Cardiac septum (tissue), 1 donor: ENCODE measurements around the gene UBD. TPM values are rescaled to one million over a fixed set of nuclear protein-coding genes. Genes with fewer than 3 reads are reported as not detected.

Experiments used
- DNase-seq: peaks from one replicate; pipeline ENCODE4 v3.0.0-alpha.2; 2020; ENCODE audit warnings: low spot score
- intact Hi-C: fragments of 100-400 bp; cut with DNase I; formaldehyde crosslinking; loops from one replicate; pipeline ENCODE4 v1.14.0; 2022
- total RNA-seq: library from RNA; stranded (reverse); fragmentation: NEBNext Ultra II Directional; extraction: Animal tissue kit (Norgen Biotek cat#: 25700); gene quantifications from one replicate; pipeline ENCODE4 v1.2.1, GENCODE V29; 2021
- donor health status: DM: no; HTN: no; CAD: no.

The UBD gene
- total RNA-seq, 1 donor from 2014 or later, result not detected

- intact Hi-C loops, result no loop called here
- DNase-seq, result no peak
Observed at GRCh38 chr6:29563435-29563965, 4.0 kb upstream of the UBD start.

DNA sequence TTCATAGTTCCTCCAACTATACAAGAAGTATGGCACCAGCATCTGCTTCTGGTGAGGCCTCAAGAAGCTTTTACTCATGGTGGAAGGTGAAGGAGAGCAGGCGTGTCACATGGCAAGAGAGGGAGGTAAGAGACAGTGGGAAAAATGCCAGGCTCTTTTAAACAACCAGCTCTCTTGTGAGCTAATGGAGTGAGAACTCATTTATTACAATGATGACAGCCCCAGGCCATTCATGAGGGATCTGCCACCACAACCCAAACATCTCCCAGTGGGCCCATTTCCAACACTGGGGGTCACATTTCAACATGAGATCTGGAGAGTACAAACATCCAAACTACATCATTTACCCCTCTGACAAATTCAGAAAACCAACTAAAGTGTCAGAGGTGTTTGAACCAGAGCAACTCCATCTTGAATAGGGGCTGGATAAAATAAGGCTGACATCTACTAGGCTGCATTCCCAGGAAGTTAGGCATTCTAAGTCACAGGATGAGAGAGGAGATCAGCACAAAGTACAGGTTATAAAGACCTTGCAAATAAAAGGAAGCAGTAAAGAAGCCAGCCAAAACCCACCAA is 2.2 kb upstream of the UBD start:
- no peak for DNase-seq
- intact Hi-C loops, result no loop called here

DNA sequence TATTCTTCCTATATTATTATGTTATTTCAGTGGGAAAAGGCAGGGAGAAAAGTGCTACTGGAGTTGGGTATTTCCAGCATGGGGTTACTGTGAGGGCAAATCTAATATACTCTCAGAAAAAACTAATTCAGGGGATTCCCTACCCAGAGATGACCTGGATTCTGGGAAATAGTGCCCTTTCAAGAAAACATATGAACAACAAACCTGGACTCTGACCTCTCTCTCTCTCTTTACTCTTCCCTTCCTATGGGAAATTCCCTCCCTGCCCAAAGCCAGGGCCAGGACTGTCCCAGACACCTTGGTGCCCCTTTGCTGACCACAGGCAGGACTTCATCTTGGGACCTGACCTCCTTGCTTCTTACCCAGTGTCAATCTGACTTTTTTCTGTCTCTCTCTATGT is 1.6 kb upstream of the UBD start:
- intact Hi-C loops, result no loop called here
- no peak for DNase-seq

DNA sequence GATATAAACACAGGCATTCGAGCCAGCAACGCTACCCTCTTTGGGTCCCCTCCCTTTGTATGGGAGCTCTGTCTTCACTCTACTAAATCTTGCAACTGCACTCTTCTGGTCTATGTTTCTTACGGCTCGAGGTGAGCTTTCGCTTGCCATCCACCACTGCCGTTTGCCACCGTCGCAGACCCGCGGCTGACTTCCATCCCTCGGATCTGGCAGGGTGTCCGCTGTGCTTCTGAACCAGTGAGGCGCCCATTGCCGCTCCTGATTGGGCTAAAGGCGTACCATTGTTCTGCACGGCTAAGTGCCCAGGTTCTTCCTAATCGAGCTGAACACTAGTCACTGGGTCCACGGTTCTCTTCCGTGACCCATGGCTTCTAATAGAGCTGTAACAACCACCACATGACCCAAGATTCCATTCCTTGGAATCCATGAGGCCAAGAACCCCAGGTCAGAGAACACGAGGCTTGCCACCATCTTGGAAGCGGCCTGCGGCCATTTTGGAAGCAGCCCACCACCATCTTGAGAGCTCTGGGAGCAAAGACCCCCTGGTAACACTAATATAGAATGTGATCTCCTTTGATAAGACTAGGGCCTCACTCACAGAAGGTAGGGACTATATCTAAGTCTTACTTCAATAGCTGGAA is 973 bp downstream of the UBD start:
- intact Hi-C loops, result no loop called here
- no peak for DNase-seq

- intact Hi-C loops, result no loop called here
- no peak for DNase-seq
Observed at GRCh38 chr6:29557320-29557719, 2.2 kb downstream of the UBD start.

GRCh38 chr6:29554764-29555163 is 4.8 kb downstream of the UBD start:
- intact Hi-C loops, result no loop called here
- no peak for DNase-seq

DNA sequence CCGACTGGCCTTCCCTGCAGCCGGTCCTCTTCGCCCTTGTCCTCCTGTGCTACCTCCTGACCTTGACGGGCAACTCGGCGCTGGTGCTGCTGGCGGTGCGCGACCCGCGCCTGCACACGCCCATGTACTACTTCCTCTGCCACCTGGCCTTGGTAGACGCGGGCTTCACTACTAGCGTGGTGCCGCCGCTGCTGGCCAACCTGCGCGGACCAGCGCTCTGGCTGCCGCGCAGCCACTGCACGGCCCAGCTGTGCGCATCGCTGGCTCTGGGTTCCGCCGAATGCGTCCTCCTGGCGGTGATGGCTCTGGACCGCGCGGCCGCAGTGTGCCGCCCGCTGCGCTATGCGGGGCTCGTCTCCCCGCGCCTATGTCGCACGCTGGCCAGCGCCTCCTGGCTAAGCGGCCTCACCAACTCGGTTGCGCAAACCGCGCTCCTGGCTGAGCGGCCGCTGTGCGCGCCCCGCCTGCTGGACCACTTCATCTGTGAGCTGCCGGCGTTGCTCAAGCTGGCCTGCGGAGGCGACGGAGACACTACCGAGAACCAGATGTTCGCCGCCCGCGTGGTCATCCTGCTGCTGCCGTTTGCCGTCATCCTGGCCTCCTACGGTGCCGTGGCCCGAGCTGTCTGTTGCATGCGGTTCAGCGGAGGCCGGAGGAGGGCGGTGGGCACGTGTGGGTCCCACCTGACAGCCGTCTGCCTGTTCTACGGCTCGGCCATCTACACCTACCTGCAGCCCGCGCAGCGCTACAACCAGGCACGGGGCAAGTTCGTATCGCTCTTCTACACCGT is 6.1 kb downstream of the UBD start:
- no peak for DNase-seq
- intact Hi-C loops, result no loop called here

- intact Hi-C loops, result no loop called here
- no peak for DNase-seq
Observed at GRCh38 chr6:29552512-29553051, 7.0 kb downstream of the UBD start.

DNA sequence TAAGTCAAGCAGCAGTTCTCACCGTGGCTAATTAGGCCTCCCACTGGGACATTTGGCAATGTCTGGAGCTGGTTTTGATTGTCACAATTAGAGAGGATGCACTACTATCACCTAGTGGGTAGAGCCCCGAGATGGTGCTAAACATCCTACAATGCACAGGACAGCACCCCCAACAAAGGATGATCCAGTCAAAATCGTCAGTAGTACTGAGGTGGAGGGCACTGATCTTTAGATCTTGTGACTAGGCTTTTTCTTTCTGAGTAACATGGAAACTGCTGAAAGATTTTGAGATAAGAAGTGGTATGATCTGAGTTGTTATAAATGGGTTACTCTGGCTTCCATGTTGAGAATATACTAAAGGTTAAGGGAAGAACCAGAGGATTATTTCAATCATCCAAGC is 12.0 kb downstream of the UBD start:
- intact Hi-C loops, result no loop called here
- DNase-seq, result no peak

DNA sequence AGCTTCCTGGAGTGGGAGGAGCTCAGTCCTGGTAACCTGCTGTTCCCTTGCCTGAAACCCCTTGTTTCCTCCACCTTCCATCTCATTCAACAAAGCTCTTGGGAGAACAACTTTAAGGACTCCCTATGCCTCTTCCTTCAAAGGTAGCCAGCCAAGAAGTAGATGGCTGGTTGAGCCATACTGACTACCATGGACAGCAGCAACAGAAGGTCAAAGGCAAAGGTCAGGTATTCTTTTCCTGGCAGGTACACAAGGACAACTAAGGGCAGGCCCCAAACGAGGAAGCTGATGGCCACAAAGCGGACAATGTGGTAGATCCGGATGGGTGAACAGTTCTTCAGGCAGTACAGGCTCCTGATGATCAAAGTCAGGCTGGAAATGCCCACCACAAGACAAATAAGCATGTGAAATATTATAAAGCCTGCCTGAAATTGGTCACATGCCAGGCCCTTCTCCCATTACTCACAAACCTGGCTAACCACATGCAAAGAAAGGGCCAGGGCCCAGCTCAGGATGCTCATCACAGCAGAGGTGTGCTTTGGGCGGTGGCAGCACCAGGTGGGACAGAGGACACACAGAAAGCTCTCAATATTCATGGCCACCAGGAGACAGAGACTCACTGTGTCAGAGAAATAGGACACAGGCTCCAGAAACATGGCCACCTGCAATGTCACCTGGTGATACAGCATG is 21.7 kb downstream of the UBD start:
- DNase-seq, result no peak
- intact Hi-C loops, result no loop called here

GRCh38 chr6:29532320-29532951 is 27.1 kb downstream of the UBD start:
- DNase-seq, result no peak
- intact Hi-C loops, result no loop called here

DNA sequence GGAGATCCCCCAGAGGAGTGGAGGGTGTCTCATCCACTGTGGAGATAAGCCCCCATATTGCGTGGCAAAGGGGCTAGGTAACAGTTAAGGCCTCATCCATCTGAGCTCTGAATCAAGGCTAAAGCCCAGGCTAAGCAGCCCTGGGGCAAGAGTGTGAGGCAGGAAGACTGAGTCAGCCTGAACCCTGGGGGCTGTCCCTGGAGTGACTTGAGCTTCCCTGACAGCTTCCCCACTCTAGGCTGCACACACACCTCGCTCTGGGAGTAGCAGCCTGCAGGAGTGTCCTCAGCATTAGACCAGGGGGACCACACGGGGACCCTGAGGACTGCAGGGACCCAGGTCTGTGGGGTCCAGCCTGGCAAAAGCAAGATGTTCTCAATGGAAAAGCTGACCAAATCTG is 27.9 kb downstream of the UBD start:
- intact Hi-C loops, result no loop called here
- no peak for DNase-seq

GRCh38 chr6:29530671-29531310 is 28.7 kb downstream of the UBD start:
- intact Hi-C loops, result no loop called here
- DNase-seq, result no peak

DNA sequence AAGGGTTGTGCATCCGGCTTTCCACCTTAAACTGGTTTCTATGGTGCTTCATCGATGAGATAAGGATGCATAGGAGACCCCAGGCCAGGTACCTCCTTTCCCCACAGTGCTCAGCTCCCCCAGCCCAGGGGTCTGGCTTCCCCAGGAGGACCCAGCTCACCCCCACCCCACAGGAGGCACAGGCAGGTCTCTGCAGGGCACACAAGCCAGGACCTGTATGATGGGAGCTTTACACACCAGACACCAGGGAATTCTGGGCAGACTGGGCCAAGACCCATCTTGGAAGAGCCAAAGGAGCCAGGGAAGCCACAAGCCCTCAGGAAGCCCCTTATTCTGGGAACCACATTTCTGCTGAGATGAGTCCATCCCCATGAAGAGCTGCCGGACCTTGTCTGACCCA is 29.6 kb downstream of the UBD start:
- intact Hi-C loops, result no loop called here
- DNase-seq, result no peak

DNA sequence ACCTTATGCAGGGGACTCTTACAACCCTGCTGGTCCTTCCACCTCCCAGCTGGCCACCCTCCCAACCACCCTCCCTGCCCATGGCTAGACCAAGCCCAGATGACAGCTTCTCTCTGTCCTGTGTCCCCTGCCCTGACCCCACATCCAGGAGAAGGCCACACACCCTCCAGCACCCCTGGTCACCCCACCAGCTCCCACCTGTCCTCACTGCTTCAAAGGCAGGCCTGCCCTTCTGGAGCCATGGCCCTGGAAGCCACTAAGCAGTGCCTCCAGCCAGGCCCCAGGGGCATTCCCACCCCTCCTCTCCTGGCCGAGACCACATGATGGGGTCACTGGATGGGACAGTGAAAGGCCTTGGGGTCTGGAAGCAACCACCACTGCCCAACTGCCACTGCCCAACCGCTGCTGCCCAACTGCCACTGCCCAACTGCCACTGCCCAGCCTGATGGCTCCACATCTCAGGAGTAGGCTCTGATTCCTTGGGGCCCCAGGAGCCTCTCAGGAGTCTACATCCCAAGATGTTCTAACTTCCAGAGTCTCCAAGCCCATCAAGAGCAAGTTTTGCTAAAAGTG is 30.5 kb downstream of the UBD start:
- intact Hi-C loops, result no loop called here
- no peak for DNase-seq

- DNase-seq, result no peak
- intact Hi-C loops, result no loop called here
Observed at GRCh38 chr6:29528300-29528931, 31.1 kb downstream of the UBD start.

DNA sequence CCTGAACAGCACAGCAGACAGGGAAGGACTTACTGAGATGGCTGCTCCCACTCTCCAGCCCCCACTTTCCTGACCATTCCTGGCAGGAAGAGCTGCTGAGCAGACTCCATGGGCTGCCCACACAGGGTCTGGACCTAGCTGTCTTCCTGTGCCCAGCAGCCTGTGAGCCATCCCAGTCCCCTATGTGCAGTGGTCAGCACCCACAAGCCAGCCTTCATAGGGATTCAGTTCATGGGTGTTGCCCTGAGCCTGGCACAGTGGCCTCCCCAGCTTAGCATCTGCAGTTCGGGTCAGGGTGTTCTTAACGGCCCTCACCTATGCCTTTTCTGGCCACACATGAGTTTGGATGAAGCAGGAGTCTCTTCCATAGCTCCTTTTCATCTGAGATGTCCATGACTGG is 32.0 kb downstream of the UBD start:
- no peak for DNase-seq
- intact Hi-C loops, result no loop called here

- intact Hi-C loops, result no loop called here
- no peak for DNase-seq
Observed at GRCh38 chr6:29527126-29527525, 32.4 kb downstream of the UBD start.

- intact Hi-C loops, result no loop called here
- DNase-seq, result no peak
Observed at GRCh38 chr6:29525311-29525639, 34.3 kb downstream of the UBD start.
